GM19438 (cell line): ENCODE measurements around the gene SERP1.

ENCODE experiments used
- ATAC-seq: cut with Tn5 transposase; IDR thresholded peaks from one replicate; pipeline ENCODE4 v1.9.1; 2021; ENCODE audit warnings: low read depth; ENCODE audit not compliant: unreplicated experiment

SERP1 gene

DNA sequence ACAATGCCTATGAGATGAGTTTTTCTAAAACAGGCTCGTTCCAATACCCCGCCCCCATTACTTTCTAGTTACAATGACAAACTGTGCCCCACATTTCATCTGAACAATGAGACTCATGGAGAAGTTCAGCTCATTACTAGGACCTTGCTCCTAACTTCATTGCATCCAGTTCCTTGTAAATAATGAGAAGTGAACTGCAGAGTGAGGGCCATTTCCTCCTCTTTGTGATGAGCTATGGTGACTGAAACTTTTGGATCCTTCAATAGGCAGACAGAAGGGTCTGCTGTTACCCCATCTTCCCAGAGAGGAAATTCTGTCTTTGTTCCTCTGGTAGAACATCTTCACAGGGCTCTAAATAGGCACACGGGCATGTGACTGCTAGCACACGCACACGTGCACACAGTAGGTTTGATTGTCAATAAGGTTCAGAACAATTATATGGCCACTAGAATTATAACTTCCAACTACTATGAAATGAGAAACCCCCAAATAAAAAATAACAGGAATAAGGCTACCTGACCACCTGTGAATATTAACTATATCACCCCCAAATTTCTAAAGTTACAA lies 51.8 kb downstream of the SERP1 start:
- ATAC-seq: no peak
